HG02852 (cell line): ENCODE results near the gene CASZ1.

Experiments used
- ATAC-seq: cut with Tn5 transposase; IDR thresholded peaks from one replicate; pipeline ENCODE4 v1.9.1; 2021; ENCODE audit warnings: mild to moderate bottlenecking, moderate library complexity; ENCODE audit not compliant: unreplicated experiment

CASZ1 gene

DNA sequence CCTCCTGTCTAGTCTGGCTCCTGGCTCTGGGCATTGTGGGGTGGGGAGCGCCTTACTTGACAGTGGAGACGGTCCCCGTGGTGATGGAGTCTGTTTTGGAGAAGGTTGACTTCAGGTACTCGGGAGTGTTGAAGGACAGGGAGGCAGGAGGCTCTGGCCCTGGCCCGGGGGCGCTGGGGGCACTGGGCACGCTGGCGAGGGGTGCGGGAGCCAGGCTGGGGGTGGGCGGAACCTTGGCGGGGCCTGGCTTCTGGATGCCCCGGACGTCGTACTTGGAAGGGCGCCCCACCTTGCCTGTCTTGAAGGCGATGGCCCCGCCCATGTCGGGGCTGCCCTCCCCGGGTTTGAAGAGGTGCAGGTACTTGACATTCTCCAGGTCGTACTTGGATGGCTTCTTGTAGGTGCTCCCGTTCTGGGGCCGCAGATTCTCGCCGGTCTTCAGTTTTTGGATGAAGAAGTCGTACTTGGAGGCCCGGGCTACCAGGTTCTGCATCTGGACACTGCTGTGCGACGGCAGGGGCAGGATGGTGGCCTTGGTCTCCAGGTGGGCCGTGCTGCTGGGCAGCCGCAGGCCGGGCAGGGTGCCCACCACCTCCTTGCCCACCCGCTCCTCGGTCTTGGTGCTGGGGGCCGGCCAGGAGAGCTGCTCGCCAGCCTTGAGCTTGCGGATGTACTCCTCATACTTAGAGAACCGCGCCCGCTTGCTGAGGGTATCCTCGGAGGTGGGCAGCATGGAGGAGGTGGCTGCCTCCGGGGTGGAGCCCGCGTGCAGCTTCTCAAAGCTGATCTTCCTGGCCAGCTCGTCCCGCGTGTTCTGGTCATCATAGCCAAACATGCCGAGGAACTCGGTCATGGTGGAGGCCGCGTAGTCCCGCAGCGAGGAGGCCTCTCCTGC lies 136.6 kb downstream of the CASZ1 start:
- ATAC-seq, result no peak

DNA sequence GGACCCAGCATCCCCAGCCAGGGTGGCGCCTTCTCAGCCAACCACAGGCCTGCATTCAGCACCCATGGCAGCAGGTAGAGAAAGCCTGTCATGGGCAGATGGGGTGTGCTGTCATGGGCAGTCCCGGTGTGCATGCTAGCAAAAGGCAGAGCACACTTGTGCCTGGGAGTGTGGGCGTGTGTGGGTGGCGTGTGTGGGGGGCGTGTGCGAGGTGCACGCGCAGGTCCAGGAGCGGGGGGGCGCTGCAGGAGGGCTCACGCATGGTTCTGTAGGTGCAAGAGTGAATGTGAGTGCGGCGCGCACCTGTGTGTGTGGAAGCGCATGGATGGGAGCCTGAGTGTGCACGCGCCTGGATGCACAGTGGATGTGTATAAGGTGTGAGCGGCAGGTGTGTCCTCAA lies 137.2 kb downstream of the CASZ1 start:
- ATAC-seq, result no peak

DNA sequence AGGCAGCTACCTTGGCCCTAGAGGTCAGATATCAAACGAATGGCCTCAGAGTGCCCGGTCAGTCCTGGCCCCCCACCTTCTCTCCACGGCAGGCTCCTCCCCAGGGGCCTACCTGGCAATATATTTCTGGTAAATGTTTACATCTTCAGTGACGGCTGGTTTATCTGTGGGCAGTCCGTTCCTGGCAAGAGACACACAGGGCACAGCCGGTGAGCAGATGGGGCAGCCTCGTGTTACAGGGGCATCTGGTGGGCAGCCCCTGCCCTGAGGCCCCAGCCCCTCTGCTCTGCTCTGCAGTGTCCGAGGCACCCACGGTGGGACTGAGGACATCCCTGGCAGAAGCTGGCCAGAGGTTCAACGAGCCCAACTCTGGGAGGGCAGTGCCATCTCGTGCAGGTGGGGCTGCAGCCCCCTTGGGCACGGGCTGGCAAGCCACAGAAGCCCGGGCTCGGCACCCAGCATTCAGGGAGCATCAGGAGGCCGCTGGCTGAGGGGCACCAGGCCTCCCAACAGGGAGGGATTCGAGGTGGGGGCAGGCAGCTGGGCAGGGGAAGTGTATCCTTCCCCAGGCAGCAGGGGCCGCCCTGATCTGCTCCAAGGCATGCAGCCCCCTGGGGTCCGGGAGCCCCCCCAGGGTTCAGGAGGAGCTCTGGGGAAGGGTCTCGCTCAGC lies 137.9 kb downstream of the CASZ1 start:
- no peak for ATAC-seq

DNA sequence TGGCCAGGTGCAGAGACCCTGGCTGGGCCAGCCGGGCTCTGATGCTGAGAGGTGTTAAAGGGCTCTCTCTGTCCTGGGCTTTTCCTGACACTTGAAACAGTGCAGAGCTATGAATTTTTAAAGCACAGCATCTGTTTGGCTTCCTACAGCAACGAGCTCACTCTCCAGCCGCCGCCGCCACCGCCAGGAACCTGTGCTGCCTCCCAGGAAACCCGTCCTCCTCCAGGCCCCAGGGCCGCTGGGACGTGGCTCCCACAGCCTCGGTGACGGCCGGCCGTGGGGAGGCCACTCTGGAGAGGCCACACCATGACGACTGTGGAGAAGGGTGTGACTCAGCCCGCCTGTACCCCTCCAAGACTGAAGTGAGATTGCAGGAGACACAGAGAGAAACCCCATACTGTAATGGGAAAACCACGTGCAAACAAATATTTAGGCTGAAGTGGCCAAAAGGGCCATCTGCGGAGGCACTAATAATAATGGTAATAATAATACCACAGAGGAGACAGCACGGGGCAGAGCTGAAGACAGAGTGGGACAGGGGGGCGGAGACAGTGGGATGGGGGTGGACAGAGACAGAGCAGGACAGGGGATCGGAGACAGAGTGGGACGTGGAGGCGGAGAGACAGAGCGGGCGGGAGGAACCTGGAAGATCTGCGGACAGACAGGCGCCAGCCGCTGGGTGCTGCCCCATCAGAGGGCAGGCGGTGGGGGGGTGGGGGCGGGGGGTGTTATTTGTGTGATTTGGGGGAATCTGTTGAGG lies 139.2 kb downstream of the CASZ1 start:
- ATAC-seq, result no peak

DNA sequence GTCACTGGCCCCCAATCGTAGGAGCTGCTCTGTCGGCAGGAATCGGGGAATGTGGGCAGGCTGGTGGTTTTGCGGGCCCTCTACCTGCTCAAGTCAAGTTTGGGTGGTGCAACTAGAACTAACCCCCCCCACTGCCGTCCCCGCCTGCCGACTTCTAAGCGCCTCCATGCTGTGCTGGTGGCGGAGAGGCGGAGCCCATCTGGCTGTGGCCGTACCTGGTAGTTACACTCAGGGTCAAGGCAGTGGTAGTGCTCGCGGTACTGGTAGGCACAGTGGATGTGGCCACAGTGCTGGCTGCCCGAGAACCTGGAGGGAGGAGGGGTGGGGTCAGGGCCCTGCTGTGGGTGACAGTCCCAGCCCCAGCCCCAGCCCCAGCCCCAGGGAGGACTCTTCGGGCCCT lies 140.0 kb downstream of the CASZ1 start:
- ATAC-seq, result no peak

DNA sequence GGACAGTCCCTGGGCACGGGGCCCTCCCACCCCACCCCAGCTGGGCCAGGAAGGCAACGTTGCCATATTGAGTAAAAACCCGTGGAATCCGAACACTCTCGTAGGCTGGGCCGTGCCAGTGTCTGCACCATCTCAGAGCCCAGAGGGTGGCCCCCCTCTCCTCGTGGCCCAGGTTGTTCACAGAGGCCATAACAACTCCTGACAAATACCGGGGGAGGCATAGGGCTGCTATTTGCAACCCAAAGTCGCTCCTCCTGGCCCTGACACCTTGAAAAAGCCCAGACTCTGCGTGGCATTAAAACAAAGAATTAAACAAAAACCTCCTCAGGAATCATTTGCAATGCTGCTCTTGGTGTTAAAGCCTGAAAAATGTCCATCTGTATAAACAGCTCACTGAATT lies 141.4 kb downstream of the CASZ1 start:
- ATAC-seq, result no peak

DNA sequence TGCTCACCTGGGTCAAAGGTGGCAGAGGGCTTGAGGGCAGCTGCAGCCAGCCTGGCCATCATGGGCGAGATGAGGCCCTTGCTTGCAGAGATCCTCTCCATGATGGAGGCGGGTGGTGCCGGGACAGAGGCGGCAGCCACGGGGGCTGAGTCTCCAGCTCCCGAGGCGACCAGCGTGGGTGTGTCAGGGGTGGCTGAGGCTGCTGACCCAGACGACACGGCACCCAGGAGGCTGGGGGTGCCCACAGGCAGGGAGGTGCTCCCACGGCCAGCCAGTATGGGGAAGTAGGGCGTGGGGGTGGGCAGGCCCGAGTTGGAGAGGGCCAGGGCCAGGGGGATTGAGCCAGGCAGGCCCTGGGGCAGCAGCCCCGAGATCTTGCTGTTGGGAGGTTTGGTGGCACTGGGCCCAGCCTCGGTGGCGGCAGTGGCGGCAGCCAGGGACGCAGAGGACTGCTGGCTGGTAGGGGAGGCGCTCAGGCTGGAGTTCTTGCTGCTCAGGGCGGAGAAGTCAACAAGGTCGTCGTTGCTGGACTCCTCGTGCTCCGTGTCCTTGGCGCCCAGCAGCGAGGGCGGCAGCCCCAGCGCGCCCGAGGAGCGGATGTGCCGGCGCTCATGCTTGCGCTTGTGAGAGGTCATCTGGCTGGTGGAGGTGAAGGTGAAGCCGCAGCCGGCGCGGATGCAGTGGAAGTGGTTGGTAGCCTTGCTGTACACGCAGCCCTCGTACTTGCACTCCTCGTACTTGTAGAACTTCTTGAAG lies 142.9 kb downstream of the CASZ1 start:
- no peak for ATAC-seq

DNA sequence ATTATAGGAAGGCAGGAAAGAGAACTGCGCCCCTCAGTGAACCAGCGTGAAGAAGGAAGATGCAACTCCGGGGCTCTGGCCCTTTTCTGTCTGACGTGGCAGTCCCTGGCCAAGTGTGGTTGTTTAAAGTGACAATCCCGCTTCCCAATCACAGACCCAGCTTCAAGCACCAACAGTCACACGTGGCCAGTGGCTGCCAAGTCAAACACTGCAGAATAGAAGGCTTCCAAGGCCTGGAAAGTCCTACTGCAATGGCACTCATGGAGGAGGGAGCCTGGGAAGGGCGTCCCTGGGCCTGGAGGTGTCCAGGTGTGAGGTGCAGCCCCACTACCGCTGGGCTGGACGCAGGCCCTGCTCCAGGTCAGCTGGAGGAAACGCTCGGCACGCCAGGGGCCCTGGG lies 143.8 kb downstream of the CASZ1 start:
- ATAC-seq, result no peak

DNA sequence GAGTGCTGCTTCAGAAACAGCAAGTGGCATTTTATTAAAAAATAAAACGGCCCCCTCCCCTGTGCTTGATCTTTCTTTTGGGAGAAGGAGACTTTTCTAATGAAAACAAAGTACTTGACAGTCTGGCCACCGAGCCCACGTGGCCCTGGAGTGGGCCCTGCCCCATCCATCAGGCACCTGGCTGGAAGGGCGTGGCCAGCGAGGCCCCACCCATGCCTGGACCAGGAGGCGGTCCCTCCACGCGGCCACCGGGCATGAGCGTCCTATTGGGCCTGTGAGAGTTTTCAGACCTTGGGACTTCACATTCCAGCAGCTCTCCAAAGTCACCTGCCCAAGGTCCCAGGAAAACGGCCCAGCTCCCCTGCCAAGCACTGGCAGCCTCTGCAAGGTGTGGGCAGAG lies 144.7 kb downstream of the CASZ1 start:
- no peak for ATAC-seq

DNA sequence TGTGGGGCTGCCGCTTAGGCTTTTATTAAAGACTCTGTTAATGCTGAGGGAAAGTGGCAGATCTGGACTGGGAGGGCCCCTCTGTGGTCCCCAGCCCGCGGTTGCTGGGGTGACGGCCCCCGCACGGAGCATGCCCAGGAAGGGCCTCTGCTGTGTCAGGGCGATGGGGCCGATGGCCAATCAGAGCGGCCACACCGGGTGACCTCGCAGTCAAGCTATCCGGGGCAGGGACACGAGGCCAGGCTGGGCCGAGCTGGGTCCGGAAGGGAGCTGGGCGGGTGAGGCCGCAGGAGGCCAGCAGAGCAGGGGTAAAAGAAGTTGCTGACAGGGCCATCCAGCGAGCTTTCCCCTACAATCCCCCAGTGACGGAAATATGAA lies 145.1 kb downstream of the CASZ1 start:
- no peak for ATAC-seq

DNA sequence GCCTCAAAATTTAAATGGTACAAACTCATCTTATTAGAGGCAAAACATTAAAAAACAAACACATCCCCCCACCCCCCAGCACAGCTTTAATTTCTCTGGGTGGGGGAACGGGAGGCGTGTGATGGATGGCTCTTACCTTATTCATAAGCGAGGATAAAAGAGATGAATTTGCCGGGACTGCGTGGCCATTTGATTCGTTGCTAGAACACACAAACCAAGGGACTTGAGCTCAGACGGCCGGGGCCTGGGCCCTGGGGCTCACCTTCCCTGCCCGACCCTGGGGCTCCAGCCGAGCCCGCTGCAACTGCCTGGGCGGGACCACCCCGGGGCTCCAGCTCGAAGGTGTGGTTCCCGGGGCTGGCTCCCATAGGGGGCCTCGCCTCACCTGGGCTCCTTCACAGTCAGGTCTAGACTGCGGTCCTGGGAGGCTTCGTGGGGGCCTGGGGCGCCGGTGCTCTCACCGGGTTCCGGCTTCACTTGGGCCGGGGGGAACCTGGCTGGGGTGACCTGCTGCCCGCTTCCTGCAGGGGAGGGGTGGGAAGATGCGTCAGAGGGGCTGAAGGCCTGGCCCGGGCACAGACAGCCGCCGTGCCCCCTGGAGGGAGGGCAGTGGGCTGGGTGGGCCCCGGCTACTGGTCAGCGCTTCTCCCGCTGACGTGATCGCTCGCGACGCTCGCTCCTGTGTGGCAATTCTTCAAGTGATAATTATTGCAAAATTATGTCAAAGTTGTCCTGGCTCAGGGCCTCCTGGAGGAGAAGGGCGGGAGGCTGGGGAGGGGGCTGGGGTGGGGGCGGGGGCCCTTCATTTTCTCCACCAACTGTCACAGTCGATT lies 145.7 kb downstream of the CASZ1 start:
- no peak for ATAC-seq

DNA sequence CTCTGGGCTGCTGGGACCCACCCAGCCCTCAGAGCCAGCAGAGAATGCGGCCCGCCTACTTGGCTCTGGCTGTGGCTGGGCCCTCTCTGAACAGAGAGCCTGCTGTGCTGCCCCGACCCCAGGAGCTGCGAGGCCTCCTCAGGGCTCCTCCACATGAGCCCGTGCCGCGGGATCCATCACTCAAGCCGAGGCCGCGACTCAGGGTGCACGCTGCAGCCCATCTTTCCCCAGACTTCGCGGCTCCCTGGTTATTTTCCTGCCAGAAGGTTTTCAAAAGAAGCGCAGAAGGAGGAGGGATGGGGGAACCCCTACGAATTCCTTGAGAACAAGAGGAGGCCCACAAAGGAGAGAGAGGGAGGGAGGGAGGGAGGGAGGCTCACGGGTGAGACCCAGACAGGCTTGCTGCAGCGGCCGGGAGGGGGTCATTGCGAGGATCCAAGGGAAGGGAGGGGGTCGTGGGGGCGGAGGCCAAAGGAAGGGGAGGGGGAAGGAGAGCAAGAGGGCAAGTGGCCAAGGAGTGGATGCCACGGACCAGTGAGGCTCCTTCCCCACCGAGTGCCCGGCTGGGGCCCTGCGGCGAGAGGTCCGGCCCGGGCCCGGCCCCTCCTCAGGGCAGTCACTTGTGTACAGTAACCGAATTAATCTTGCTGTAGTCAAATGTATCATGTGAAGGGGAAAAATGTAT lies 146.8 kb downstream of the CASZ1 start:
- no peak for ATAC-seq

DNA sequence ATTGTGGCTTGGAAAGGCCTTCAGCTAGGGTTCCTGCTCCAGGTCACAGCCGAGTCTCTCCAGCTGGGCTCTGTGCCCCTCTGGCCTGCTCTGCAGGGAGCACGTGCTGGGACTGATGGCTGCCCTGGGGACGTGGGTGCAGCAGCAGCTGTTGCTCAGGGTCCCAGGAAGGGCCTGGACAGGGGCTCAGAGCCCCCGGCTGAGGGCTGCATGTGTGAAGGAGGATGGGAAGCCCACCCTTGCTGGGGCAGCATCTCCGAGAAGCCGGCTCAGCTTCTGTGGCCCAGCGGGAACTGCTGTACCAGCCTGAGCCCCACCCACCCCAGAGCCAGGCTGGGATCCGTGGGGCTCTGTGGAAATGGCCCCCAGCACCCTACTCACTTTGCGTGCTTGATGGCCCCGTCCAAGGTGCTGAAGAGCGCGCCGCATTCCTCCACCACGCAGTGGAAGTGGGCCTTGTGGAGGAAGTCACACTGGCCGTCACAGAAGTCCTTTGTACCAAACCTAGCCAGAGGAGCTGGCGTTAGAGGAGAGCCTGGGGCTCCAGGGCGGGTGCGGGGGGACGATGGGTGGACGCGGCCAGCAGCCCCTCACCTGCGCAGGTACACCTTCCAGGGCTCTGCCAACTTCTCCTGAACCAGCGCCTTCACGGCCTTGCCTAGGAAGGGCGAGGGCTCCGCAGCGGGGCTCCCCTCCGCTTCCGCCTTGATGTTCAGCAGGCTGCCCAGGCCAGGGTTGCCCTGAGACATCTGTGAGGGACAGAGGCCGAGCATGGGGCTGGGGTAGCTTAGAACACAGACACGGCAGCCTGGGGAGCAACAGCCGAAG lies 147.5 kb downstream of the CASZ1 start:
- no peak for ATAC-seq

DNA sequence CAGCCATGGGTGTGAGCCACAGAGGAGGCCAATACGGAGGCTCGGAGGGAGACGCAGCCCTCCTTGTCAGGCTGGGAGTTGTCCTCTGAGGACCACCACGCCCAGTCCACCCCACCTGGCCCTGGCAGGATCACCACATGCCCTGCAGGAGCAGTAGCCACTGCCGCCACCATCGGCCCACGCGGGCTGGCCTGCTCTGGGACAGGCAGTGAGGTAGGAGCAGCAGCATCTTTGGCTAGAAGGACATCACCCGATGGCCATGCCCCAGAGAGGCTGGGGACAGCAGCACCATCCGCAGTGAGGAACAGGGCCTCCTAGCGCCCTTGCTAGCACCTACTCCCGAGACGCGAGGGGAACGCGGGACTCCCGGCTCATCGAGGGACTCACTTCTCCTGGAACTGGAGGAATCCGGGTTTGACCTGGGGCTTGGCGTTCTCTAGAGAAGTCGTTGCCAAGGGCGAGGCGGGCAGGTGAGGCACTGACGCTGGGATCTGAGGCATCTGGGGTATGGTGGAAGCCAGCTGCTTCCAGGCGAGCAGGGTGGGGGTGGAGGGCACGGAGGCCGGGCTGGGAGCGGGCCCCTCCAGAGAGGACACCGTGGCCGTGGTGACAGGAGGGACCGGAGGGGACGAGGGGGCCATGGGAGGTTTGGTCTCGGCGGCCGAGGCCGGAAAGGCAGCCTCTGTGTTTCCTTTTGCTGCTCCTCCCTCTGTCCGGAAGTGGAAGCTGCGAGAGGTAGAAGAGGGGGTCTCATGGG lies 148.9 kb downstream of the CASZ1 start:
- no peak for ATAC-seq

DNA sequence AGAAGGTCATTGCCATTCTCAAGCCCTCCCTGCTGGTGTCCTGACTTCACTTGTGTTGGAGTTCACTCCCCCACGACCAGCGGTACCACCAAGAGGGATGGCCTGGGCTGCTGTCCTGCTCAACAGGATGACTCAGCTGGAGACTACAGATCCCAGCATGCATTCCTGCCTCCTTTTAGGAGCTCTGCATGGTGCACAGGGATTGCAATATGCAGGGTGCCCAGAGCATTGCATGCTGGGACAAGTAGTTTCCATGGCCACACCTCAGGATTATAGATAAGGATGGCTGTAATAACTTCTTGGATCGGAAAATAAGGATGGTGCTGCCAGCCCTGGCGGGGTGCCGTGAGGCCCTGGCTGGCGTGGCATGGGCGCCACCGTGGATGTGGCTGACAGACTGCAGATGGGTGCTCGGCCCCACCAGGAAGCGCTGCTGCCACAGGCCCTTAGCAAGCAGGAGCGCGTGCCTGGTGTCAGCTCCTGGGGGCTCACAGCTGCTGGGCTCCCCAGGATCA lies 150.0 kb downstream of the CASZ1 start:
- ATAC-seq, result no peak

DNA sequence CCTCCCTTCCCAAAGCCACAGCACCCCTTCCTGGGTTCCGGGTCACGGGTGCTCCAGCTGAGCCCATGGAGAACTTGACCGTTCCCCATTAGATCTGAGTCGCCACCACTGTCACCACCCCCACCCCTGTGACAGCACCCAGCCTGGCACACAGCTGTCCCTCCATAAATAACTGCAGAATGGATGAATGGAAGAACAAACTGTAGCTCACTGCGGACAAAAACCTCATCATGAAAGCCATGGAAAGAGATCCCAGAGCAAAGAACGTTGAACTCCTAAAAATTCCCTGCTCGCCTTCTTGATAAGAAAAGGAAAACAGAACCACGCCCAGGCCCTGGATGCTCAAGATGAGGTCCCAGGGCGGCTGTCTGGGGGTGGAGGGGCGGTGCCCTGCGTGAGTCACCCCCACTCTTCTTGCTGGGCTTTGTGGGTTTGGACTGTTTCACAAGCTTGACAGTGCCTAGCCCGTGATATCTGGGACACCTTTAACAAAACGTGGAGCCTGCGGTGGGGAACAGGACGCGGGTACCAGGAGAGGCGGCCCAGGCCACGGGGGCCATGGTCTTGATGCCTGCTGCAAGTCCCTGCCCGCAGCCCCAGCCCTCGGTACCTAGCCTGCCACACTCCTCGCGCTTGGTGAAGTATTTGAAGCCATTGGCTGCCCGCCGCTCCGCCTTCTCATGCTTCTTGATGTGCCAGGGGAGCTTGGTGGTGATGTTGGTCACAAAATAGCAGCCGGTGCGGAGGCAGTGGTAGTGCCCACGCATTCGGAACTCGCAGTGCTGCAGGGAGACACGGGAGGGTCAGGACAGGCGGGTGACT lies 151.9 kb downstream of the CASZ1 start:
- no peak for ATAC-seq
